ENCODE results near the gene ZFPM1.

DNA sequence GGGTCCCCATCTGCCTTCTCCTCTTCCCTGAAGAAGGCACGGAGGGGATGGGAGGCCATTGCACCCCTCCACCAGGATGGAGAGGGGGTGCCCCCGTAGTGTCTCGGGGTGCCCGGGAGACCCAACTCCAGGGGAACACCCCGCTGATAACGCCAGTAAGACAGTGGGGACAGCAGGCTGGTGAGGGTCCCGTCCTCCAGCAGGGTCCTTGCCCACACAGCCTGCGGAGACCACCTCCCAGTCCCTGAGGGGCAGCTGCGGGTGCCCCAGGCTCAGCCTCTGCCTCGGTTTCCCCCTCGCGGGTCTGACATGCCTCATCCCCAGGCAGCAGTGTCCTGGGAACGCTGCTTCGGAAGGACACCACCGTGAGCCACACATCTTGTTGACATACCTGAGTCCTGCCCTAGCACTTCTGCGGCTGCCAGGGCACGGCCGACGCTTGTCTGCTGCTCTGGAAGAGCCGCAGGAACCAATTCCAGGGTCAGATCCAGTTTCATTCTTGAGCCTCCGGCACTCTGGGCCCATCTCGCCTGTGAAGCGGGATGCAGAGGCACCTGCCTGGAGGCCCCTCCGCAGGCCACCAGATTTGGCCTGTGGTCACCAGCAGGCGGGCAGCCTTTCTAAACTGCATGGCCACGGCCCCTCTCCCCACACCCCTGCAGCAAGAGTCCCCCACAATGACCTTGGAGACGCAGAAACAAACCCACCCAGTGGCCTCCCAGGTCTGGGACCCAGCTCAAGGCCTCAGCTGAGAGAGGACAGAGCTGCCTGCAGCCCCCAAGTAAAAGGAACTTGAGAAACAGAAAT is 77.2 kb downstream of the ZFPM1 start:
- TF ChIP-seq EP300 (IDR thresholded peaks at IDR 0.05) (no peak), CTCF (IDR thresholded peaks at IDR 0.05) (no peak)

All from suprapubic skin (tissue), 3 donors.